Spleen (tissue), 11 donors: ENCODE data around the gene TMEM151A. TPM values are rescaled to one million over a fixed set of nuclear protein-coding genes. Genes with fewer than 3 reads are reported as not detected.

Experiments used
- DNase-seq: peaks from one replicate; pipeline ENCODE4 v3.0.0-alpha.2; 2020
- H3K27ac ChIP-seq, 8 donors: fragments of 200-600 bp; sonication (generic) in 7 of 8; 1 replicate in 4 of 8; 2 replicates in 4 of 8; pipeline versions ENCODE4 v1.5.0 to v1.8.0; 2016 to 2021; ENCODE audit warnings: inconsistent platforms in 4 of 8, mild to moderate bottlenecking in 4 of 8, moderate library complexity in 1 of 8
- H3K27me3 ChIP-seq, 7 donors: fragments of 200-600 bp; sonication (generic) in 6 of 7; replicated peaks in 1 of 7; 1 replicate in 4 of 7; 2 replicates in 3 of 7; pipeline versions ENCODE4 v1.5.0 to v1.8.0; 2016 to 2021; ENCODE audit warnings: inconsistent platforms in 3 of 7, mild to moderate bottlenecking in 1 of 7
- H3K36me3 ChIP-seq, 6 donors: fragments of 200-600 bp; sonication (generic) in 5 of 6; 1 replicate in 4 of 6; 2 replicates in 2 of 6; pipeline versions ENCODE4 v1.5.0 to v1.8.0; 2016 to 2021; ENCODE audit warnings: inconsistent platforms in 2 of 6
- H3K4me1 ChIP-seq, 6 donors: fragments of 200-600 bp; sonication (generic) in 5 of 6; 1 replicate in 3 of 6; 2 replicates in 3 of 6; pipeline versions ENCODE4 v1.5.0 to v1.8.0; 2016 to 2021; ENCODE audit warnings: inconsistent platforms in 3 of 6
- H3K4me3 ChIP-seq, 8 donors: fragments of 200-600 bp; sonication (generic) in 7 of 8; 1 replicate in 4 of 8; 2 replicates in 4 of 8; pipeline versions ENCODE4 v1.5.0 to v1.8.0; 2016 to 2021; ENCODE audit warnings: inconsistent platforms in 4 of 8, mild to moderate bottlenecking in 4 of 8, moderate library complexity in 2 of 8
- H3K9me3 ChIP-seq, 8 donors: fragments of 200-600 bp; sonication (generic) in 7 of 8; 1 replicate in 4 of 8; 2 replicates in 4 of 8; pipeline versions ENCODE4 v1.5.0 to v1.8.0; 2016 to 2021; ENCODE audit warnings: inconsistent platforms in 4 of 8
- CTCF ChIP-seq, 11 experiments: fragments of 200-600 bp in 7 of 11; fragments of 450-650 bp in 4 of 11; sonication (generic) in 4 of 11; IDR thresholded peaks in 8 of 11; conservative IDR thresholded peaks in 3 of 11; 1 replicate in 7 of 11; 2 replicates in 4 of 11; pipeline versions ENCODE4 v1.4.0 to v1.8.0; 2016 to 2021; ENCODE audit warnings: antibody characterized with exemption in 11 of 11, inconsistent platforms in 4 of 11, mild to moderate bottlenecking in 1 of 11
- POLR2A ChIP-seq, 3 donors: fragments of 450-650 bp; IDR thresholded peaks; one replicate each; pipeline ENCODE4 v1.5.1; 2017; ENCODE audit warnings: antibody characterized with exemption in 3 of 3, mild to moderate bottlenecking in 1 of 3
- POLR2AphosphoS5 ChIP-seq, 3 donors: sonication (generic); formaldehyde crosslinking; IDR thresholded peaks; one replicate each; pipeline ENCODE4 v1.5.1; 2017; ENCODE audit warnings: antibody characterized with exemption in 3 of 3
- WGBS, 5 donors: extraction: QIAGEN DNeasy Blood & Tissue Kit in 3 of 5; methylation state at CpG; one replicate each; pipeline versions ENCODE4 v1.1.5 to v1.1.7; 2013 to 2018; 5-methylcytosine and 5-hydroxymethylcytosine counted together
- intact Hi-C: fragments of 100-400 bp; cut with DNase I; formaldehyde crosslinking; loops from one replicate; pipeline ENCODE4 v1.15.0; 2023; ENCODE audit warnings: low total_unique reads
- polyA plus RNA-seq, 3 donors: library from polyadenylated mRNA; stranded (reverse); fragments of 200-250 nt; gene quantifications; one replicate each; pipeline ENCODE4 v1.2.1, GENCODE V29; 2013
- total RNA-seq, 7 donors: library from RNA; depleted of rRNA in 3 of 7; stranded (reverse); fragments of >200 nt in 3 of 7; fragmentation: NEBNext Ultra II Directional in 4 of 7; extraction: Animal tissue kit (Norgen Biotek cat#: 25700) in 4 of 7; gene quantifications; one replicate each; pipeline versions ENCODE4 v1.1.0 to v1.2.1, GENCODE V29; 2016 to 2021
- donor health status: healthy with polysubstance abuse.
- donor health status: DM: no; HTN: no; CAD: no; lungs with moderate emphysema.
- donor health status: DM: no; HTN: no; CAD: no.
- donor health status: Bipolar disorder and iron deficiency.
- donor health status: healthy.
- donor health status: DM: no; HTN: no; CAD: no.
- donor health status: DM: yes; HTN: yes; CAD: no.

The TMEM151A gene
- total and polyA plus RNA-seq, 10 donors, result 0.02 to 0.34 (median 0.02) TPM; not detected in 7

DNA sequence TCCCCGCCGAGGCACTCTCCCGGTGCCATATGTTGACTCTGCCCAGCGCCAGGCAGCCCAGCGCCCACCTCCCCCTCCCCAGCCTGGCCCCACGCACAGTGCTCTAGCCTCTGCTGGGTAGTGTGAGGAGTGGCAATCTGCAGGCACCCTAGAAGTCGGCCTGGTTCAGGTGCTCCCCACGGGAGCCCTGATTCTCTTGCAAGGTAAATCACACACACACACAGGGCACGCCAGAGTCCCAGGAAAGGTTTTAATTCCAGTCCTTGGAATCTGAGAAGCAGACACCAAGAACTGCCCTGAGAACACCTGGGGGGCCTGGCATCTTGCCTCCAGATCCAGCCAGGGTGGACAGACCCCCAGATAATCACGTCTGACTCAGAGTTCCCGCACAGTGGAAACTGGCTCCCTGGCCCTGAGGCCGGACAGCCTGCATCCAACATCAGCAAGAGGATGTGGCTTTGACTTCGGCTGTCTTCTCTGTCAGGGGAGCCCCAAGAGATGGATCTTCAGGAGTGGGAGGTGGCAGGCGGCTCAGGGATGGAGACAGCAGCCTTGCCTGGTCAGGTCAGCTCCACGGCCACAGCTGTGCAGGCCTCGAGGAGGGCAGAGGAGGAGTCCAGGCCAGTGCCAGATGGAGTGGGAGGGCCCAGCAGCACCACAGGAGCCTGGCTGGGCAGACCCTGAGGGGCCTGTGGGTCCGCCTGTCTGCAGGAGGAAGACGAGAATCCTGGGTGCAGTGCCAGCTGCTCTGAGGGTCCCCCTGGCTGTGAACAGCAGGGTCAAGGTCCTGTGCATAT lies 45.6 kb downstream of the TMEM151A start:
- H3K27me3 ChIP-seq, result peaks cover 0 to 11% (median 0%) of the 10 kb centered on the region in 7 donors
- H3K4me1 ChIP-seq, result peaks cover 11 to 44% (median 33%) of the 10 kb centered on the region in 6 donors
- H3K36me3 ChIP-seq, result peaks cover 7 to 80% (median 61%) of the 10 kb centered on the region in 6 donors
- H3K4me3 ChIP-seq, result peak overlapping the region in 1 of 8 donors; percentile 75
- peak overlapping the region in 5 of 8 donors; percentile 70 to 85 (median 79) for H3K27ac ChIP-seq
- DNase-seq, result peak; percentile 74
- TF ChIP-seq CTCF (IDR thresholded peaks at IDR 0.05 in 8 of 11, conservative IDR thresholded peaks at IDR 0.05 in 3 of 11) (no peak), POLR2A (IDR thresholded peaks at IDR 0.05) (no peak), POLR2AphosphoS5 (IDR thresholded peaks at IDR 0.05) (no peak)
- intact Hi-C loops, result no loop called here
- no peaks in the 10 kb centered on the region for H3K9me3 ChIP-seq
- WGBS, 5 donors, result 60 to 83% (median 73%) methylated on average over 14 to 18 of the region's 18 CpGs

GRCh38 chr11:66338276-66339161 lies 46.8 kb downstream of the TMEM151A start:
- peak; percentile 62 for DNase-seq
- Histone ChIP-seq H3K27me3 (peaks cover 0 to 11% (median 0%) of the 10 kb centered on the region in 7 donors), H3K4me1 (peaks cover 13 to 57% (median 39%) of the 10 kb centered on the region in 6 donors), H3K27ac (no peak overlapping the region), H3K4me3 (no peak overlapping the region), H3K36me3 (peaks cover 7 to 75% (median 53%) of the 10 kb centered on the region in 6 donors), H3K9me3 (no peaks in the 10 kb centered on the region)
- 85 to 94% (median 87%) methylated on average over 12 to 17 of the region's 17 CpGs for WGBS, 5 donors
- peak in 1 of 3 donors; percentile 43 for TF ChIP-seq POLR2AphosphoS5 (IDR thresholded peaks at IDR 0.05)
- no peak for TF ChIP-seq CTCF (IDR thresholded peaks at IDR 0.05 in 8 of 11, conservative IDR thresholded peaks at IDR 0.05 in 3 of 11)
- intact Hi-C loops, result no loop called here

GRCh38 chr11:66339162-66339675 lies 47.5 kb downstream of the TMEM151A start:
- TF ChIP-seq CTCF (IDR thresholded peaks at IDR 0.05 in 8 of 11, conservative IDR thresholded peaks at IDR 0.05 in 3 of 11), result no peak
- TF ChIP-seq POLR2A (IDR thresholded peaks at IDR 0.05), result no peak
- H3K36me3 ChIP-seq, result peaks cover 7 to 68% (median 53%) of the 10 kb centered on the region in 6 donors
- H3K4me3 ChIP-seq, result no peak overlapping the region
- intact Hi-C loops, result no loop called here
- peak; percentile 47 for DNase-seq
- peaks cover 0 to 11% (median 0%) of the 10 kb centered on the region in 7 donors for H3K27me3 ChIP-seq
- H3K27ac ChIP-seq, result no peak overlapping the region
- 86 to 98% (median 90%) methylated on average over 6 of the region's 6 CpGs for WGBS, 5 donors
- peaks cover 20 to 64% (median 46%) of the 10 kb centered on the region in 6 donors for H3K4me1 ChIP-seq
- no peaks in the 10 kb centered on the region for H3K9me3 ChIP-seq
